A549 (cell line): ENCODE measurements around the gene COBL. TPM values are rescaled to one million over a fixed set of nuclear protein-coding genes. Genes with fewer than 3 reads are reported as not detected.
A peak's percentile ranks its signal among the peaks of the same experiment; 100 is the strongest.

ENCODE experiments used
- ATAC-seq, 2 experiments: fragments of 200-7000 bp in 1 of 2; fragments of >200 bp in 1 of 2; cut with Nextera tagmentation in 1 of 2; cut with Tn5 transposase in 1 of 2; 3 replicates each; pipeline versions ENCODE4 v1.8.0 to v1.9.1; 2018 to 2020; ENCODE audit warnings: mild to moderate bottlenecking in 1 of 2, moderate library complexity in 1 of 2
- CTCF ChIA-PET: fragments of 300-600 bp; sonication (Branson Sonifier 250); formaldehyde crosslinking; extraction: SDS; loops from one replicate; lab custom pipeline; 2021; ENCODE audit warnings: antibody characterized with exemption, inconsistent platforms; lab: Yijun Ruan, JAX
- POLR2A ChIA-PET: fragments of 350-600 bp; formaldehyde crosslinking; extraction: SDS; loops from one replicate; lab custom pipeline; 2021; ENCODE audit warnings: antibody characterized with exemption, inconsistent platforms; lab: Yijun Ruan, JAX
- DNase-seq, 2 experiments: peaks; one replicate each; pipeline versions ENCODE4 v3.0.0 to v3.0.0-alpha.2; 2011 to 2016; ENCODE audit warnings: low read depth in 1 of 2, low spot score in 1 of 2
- FAIRE-seq: peaks from 2 replicates; lab custom pipeline; 2011; peaks lifted over from hg19 to GRCh38; lab: Jason Lieb, UNC
- H3K27ac ChIP-seq, 2 experiments: fragments of >200 bp; sonication (Bioruptor Twin); formaldehyde crosslinking; 3 replicates each; pipeline ENCODE4 v1.5.1; 2016 to 2017
- H3K4me1 ChIP-seq: fragments of >200 bp; sonication (Bioruptor Twin); formaldehyde crosslinking; 3 replicates; pipeline ENCODE4 v1.6.1; 2016
- H3K4me2 ChIP-seq: fragments of >200 bp; sonication (Bioruptor Twin); formaldehyde crosslinking; 3 replicates; pipeline ENCODE4 v1.6.1; 2016
- H3K4me3 ChIP-seq: fragments of >200 bp; sonication (Bioruptor Twin); formaldehyde crosslinking; 3 replicates; pipeline ENCODE4 v1.5.1; 2016
- H3K9me3 ChIP-seq: fragments of >200 bp; sonication (Bioruptor Twin); formaldehyde crosslinking; 3 replicates; pipeline ENCODE4 v1.6.1; 2016
- BHLHE40 ChIP-seq: IDR thresholded peaks from 2 replicates; pipeline ENCODE4 v1.6.1; 2012; ENCODE audit warnings: low read depth, low read length, inconsistent platforms
- CBX2 ChIP-seq: fragments of 200-600 bp; sonication (generic); IDR thresholded peaks from 2 replicates; pipeline ENCODE4 v1.6.1; 2016; ENCODE audit warnings: low read depth, mild to moderate bottlenecking, borderline replicate concordance
- CEBPB ChIP-seq, 2 experiments: fragments of >200 bp in 1 of 2; sonication (Bioruptor Twin) in 1 of 2; formaldehyde crosslinking in 1 of 2; IDR thresholded peaks; 2 replicates each; pipeline ENCODE4 v1.6.1; 2012 to 2016
- CHD4 ChIP-seq: fragments of 200-600 bp; sonication (generic); IDR thresholded peaks from 2 replicates; pipeline ENCODE4 v1.6.1; 2016; ENCODE audit warnings: antibody characterized with exemption, mild to moderate bottlenecking, borderline replicate concordance
- EHMT2 ChIP-seq: fragments of 200-600 bp; sonication (generic); IDR thresholded peaks from 2 replicates; pipeline ENCODE4 v1.6.1; 2016; ENCODE audit warnings: antibody characterized with exemption, low read depth, mild to moderate bottlenecking, moderate library complexity
- EP300 ChIP-seq, 2 experiments: fragments of >200 bp; sonication (Bioruptor Twin); formaldehyde crosslinking; IDR thresholded peaks; 2 replicates in 1 of 2; 3 replicates in 1 of 2; pipeline ENCODE4 v1.6.1; 2016 to 2017
- FOSL2 ChIP-seq, 2 experiments: fragments of 450-650 bp in 1 of 2; fragments of >200 bp in 1 of 2; sonication (Bioruptor Twin) in 1 of 2; formaldehyde crosslinking; IDR thresholded peaks; 2 replicates each; pipeline versions ENCODE4 v1.5.0 to v1.6.1; 2016 to 2020; ENCODE audit warnings: mild to moderate bottlenecking in 1 of 2, moderate library complexity in 1 of 2
- GATA3 ChIP-seq: IDR thresholded peaks from 2 replicates; pipeline ENCODE4 v1.6.1; 2012; ENCODE audit warnings: borderline replicate concordance
- HOXB13 ChIP-seq: fragments of 250-450 bp; sonication (Bioruptor Pico); IDR thresholded peaks from 2 replicates; pipeline ENCODE4 v1.5.0; 2020; ENCODE audit warnings: low read depth, mild to moderate bottlenecking, moderate library complexity
- JUN ChIP-seq, 2 experiments: fragments of >200 bp; sonication (Bioruptor Twin); formaldehyde crosslinking; IDR thresholded peaks; 2 replicates in 1 of 2; 3 replicates in 1 of 2; pipeline ENCODE4 v1.6.1; 2016 to 2017
- JUNB ChIP-seq: fragments of >200 bp; sonication (Bioruptor Twin); formaldehyde crosslinking; IDR thresholded peaks from 2 replicates; pipeline ENCODE4 v1.6.1; 2016
- PHF8 ChIP-seq: fragments of 200-600 bp; sonication (generic); IDR thresholded peaks from 2 replicates; pipeline ENCODE4 v1.6.1; 2016; ENCODE audit warnings: low read depth, mild to moderate bottlenecking, antibody characterized with exemption, moderate library complexity, borderline replicate concordance
- POLR2A ChIP-seq: IDR thresholded peaks from 2 replicates; pipeline ENCODE4 v1.6.1; 2012; ENCODE audit warnings: mild to moderate bottlenecking, low read length
- RCOR1 ChIP-seq: fragments of 150-350 bp; IDR thresholded peaks from 2 replicates; pipeline ENCODE4 v1.6.1; 2014; ENCODE audit warnings: antibody characterized with exemption, low read length, low read depth
- RFX5 ChIP-seq: fragments of 450-650 bp; IDR thresholded peaks from 2 replicates; pipeline ENCODE4 v1.7.1; 2014; ENCODE audit warnings: antibody characterized with exemption, mild to moderate bottlenecking, moderate library complexity
- RNF2 ChIP-seq: fragments of 200-600 bp; sonication (generic); IDR thresholded peaks from 2 replicates; pipeline ENCODE4 v1.6.1; 2016; ENCODE audit warnings: low read depth, mild to moderate bottlenecking, antibody characterized with exemption, moderate library complexity, borderline replicate concordance
- SMC3 ChIP-seq: fragments of >200 bp; sonication (Bioruptor Twin); formaldehyde crosslinking; IDR thresholded peaks from 3 replicates; pipeline ENCODE4 v1.6.1; 2018; ENCODE audit warnings: inconsistent platforms
- TFCP2L1 ChIP-seq: fragments of 250-450 bp; sonication (Bioruptor Pico); IDR thresholded peaks from 2 replicates; pipeline ENCODE4 v1.5.0; 2021; ENCODE audit warnings: mild to moderate bottlenecking
- TP53 ChIP-seq: fragments of 250-450 bp; sonication (Bioruptor Pico); IDR thresholded peaks from 2 replicates; pipeline ENCODE4 v1.5.0; 2021; ENCODE audit warnings: mild to moderate bottlenecking, moderate library complexity
- ZSCAN20 ChIP-seq: fragments of 250-450 bp; sonication (Bioruptor Pico); IDR thresholded peaks from 2 replicates; pipeline ENCODE4 v1.8.0; 2022; ENCODE audit warnings: mild to moderate bottlenecking, moderate library complexity
- WGBS: methylation state at CpG from one replicate; pipeline ENCODE4 v1.1.6; 2017; ENCODE audit errors: missing lambda C conversion rate; 5-methylcytosine and 5-hydroxymethylcytosine counted together
- polyA plus RNA-seq, 4 experiments: library from polyadenylated mRNA; depleted of rRNA in 3 of 4; stranded (reverse); fragments of >200 nt; fragmentation: RNase III in 1 of 4; extraction: RNeasy Plus Mini Kit Qiagen cat#74134 plus additional on column Dnase treatment in 1 of 4; gene quantifications; 2 replicates in 3 of 4; 3 replicates in 1 of 4; pipeline ENCODE4 v1.2.3, GENCODE V29; 2011 to 2017
- TF ChIP-seq, protein P1 (sequence below): fragments of 450-650 bp; IDR thresholded peaks from 2 replicates; pipeline ENCODE4 v1.6.1; 2014; ENCODE audit warnings: antibody characterized with exemption
- TF ChIP-seq, protein P2 (sequence below): fragments of 250-450 bp; sonication (Bioruptor Pico); IDR thresholded peaks from 2 replicates; pipeline ENCODE4 v1.5.0; 2020; ENCODE audit warnings: low read depth, mild to moderate bottlenecking, moderate library complexity
- TF ChIP-seq, protein P3 (sequence below): fragments of 200-600 bp; sonication (generic); IDR thresholded peaks from 2 replicates; pipeline ENCODE4 v1.6.1; 2016; ENCODE audit warnings: antibody characterized with exemption, mild to moderate bottlenecking, moderate library complexity
- TF ChIP-seq, protein P4 (sequence below): IDR thresholded peaks from 2 replicates; pipeline ENCODE4 v1.6.1; 2012; ENCODE audit warnings: low read depth, borderline replicate concordance

Gene COBL
- polyA plus RNA-seq, 2 of the 4 experiments (the other 2 are of a cell fraction): 1.5 to 7.4 TPM

DNA sequence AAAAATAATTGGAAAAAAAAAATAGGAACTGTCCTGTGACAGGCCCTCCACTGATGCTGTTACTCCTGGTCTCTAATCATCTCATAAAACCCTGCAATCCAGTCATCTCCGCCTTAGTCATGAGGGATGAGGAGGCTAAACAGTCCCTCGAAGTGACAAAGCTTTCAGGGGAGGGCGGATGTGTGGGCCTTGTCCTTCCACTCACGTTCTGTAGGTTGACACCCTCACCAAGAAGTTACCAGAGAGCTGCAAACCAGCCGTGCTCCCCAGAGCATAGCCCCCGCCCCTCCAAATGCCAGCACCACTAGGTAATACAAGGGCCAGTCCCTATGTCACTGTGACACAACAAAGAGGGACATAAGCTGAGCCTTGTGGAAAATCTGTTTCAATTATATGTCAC, 11.9 kb downstream of the COBL start (continued):
- TF ChIP-seq GATA3 (no peak), RNF2 (no peak), BHLHE40 (no peak), EP300 (IDR thresholded peaks at IDR 0.05) (no peak)
- TF ChIP-seq, protein P1, sequence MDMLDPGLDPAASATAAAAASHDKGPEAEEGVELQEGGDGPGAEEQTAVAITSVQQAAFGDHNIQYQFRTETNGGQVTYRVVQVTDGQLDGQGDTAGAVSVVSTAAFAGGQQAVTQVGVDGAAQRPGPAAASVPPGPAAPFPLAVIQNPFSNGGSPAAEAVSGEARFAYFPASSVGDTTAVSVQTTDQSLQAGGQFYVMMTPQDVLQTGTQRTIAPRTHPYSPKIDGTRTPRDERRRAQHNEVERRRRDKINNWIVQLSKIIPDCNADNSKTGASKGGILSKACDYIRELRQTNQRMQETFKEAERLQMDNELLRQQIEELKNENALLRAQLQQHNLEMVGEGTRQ: no peak
- TF ChIP-seq, protein P2, sequence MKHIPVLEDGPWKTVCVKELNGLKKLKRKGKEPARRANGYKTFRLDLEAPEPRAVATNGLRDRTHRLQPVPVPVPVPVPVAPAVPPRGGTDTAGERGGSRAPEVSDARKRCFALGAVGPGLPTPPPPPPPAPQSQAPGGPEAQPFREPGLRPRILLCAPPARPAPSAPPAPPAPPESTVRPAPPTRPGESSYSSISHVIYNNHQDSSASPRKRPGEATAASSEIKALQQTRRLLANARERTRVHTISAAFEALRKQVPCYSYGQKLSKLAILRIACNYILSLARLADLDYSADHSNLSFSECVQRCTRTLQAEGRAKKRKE: no peak

DNA sequence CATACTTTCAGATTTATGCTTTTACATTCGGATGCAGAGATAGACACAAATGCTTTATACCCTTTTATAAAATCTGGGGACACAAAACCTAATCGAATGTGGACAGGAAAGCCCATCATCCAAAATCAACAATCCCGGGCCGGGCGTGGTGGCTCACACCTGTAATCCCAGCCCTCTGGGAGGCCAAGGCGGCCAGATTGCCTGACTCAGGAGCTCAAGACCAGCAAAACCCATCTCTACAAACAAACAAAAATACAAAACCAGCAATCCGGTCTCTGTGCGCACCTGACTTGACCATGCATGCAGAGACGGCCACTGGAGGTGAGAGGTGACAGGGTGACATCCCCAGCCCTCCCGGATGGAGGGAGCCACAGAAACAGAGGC, 13.5 kb downstream of the COBL start:
- Histone ChIP-seq H3K9me3 (no peaks in the 10 kb centered on the region), H3K27ac (peak overlapping the region in 1 of 2 experiments; percentile 28; a peak in 3 of 6 replicates), H3K4me3 (no peak overlapping the region), H3K4me2 (peak overlapping the region; percentile 44), H3K4me1 (peaks cover 14% of the 10 kb centered on the region)
- ATAC-seq (no peak), FAIRE-seq (no peak), DNase-seq (no peak)
- no peak for TF ChIP-seq CEBPB (IDR thresholded peaks at IDR 0.05)
- TF ChIP-seq, protein P2: no peak
- no peak for TF ChIP-seq RFX5
- no peak for TF ChIP-seq FOSL2 (IDR thresholded peaks at IDR 0.05)
- no peak for TF ChIP-seq FOSL2 (CRISPR knock-in tag; IDR thresholded peaks at IDR 0.05)
- TF ChIP-seq JUN (IDR thresholded peaks at IDR 0.05): no peak
- TF ChIP-seq EHMT2: no peak
- no peak for TF ChIP-seq TFCP2L1 (CRISPR knock-in tag)
- TF ChIP-seq, protein P3, sequence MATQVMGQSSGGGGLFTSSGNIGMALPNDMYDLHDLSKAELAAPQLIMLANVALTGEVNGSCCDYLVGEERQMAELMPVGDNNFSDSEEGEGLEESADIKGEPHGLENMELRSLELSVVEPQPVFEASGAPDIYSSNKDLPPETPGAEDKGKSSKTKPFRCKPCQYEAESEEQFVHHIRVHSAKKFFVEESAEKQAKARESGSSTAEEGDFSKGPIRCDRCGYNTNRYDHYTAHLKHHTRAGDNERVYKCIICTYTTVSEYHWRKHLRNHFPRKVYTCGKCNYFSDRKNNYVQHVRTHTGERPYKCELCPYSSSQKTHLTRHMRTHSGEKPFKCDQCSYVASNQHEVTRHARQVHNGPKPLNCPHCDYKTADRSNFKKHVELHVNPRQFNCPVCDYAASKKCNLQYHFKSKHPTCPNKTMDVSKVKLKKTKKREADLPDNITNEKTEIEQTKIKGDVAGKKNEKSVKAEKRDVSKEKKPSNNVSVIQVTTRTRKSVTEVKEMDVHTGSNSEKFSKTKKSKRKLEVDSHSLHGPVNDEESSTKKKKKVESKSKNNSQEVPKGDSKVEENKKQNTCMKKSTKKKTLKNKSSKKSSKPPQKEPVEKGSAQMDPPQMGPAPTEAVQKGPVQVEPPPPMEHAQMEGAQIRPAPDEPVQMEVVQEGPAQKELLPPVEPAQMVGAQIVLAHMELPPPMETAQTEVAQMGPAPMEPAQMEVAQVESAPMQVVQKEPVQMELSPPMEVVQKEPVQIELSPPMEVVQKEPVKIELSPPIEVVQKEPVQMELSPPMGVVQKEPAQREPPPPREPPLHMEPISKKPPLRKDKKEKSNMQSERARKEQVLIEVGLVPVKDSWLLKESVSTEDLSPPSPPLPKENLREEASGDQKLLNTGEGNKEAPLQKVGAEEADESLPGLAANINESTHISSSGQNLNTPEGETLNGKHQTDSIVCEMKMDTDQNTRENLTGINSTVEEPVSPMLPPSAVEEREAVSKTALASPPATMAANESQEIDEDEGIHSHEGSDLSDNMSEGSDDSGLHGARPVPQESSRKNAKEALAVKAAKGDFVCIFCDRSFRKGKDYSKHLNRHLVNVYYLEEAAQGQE: no peak
- TF ChIP-seq ZSCAN20 (CRISPR knock-in tag): no peak
- no peak for TF ChIP-seq PHF8
- no peak for TF ChIP-seq HOXB13 (CRISPR knock-in tag)
- POLR2A ChIA-PET: no interaction called here
- WGBS: 64% methylated on average over 10 of the region's 10 CpGs
- CTCF ChIA-PET: interaction anchor here (1.2 kb wide), 1 partner anchor 10 kb away, joined by 3 read pairs; no protein-coding TSS in a partner anchor

DNA sequence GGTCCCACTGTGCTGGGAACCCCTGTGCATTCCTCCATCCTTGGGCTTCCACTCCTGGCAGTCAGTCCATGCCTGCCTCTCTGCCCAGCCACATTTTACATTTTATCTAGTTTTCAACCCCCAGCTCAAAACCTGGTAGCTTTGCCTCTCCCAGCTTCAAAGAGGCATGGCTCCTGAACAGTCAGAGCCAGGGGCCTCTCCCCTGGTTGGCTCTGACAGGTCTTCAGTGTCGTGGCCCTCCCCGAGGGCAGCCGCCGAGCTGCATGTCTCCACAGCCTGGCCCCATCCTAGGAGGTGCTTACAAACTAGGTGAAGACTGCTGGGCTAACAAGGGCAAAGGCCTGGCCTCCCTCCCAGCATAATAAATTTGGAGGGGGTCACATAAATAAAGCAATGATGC, 14.8 kb downstream of the COBL start:
- ChIA-PET POLR2A (no interaction called here), CTCF (interaction anchor here (2.2 kb wide), 1 partner anchor 65 kb away, joined by 6 read pairs; no protein-coding TSS in a partner anchor)
- no peaks in the 10 kb centered on the region for H3K9me3 ChIP-seq
- peaks cover 14% of the 10 kb centered on the region for H3K4me1 ChIP-seq
- no peak overlapping the region for H3K4me2 ChIP-seq
- FAIRE-seq (no peak), ATAC-seq (no peak), DNase-seq (no peak)
- H3K4me3 ChIP-seq: no peak overlapping the region
- 90% methylated on average over 2 of the region's 4 CpGs for WGBS
- H3K27ac ChIP-seq: no peak overlapping the region
- TF ChIP-seq CHD4 (no peak), CBX2 (no peak), POLR2A (no peak), TP53 (CRISPR knock-in tag) (no peak), SMC3 (no peak), RCOR1 (no peak), JUNB (no peak)
- TF ChIP-seq, protein P1: no peak
- TF ChIP-seq, protein P4, sequence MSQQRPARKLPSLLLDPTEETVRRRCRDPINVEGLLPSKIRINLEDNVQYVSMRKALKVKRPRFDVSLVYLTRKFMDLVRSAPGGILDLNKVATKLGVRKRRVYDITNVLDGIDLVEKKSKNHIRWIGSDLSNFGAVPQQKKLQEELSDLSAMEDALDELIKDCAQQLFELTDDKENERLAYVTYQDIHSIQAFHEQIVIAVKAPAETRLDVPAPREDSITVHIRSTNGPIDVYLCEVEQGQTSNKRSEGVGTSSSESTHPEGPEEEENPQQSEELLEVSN: no peak
- TF ChIP-seq, protein P3: no peak
